Cardiac atrium fibroblast (primary cell): ENCODE results near the gene LAX1. TPM values are rescaled to one million over a fixed set of nuclear protein-coding genes. Genes with fewer than 3 reads are reported as not detected.

Source experiments
- total RNA-seq: library from RNA; depleted of rRNA; stranded (reverse); fragments of >200 nt; gene quantifications from 2 replicates; pipeline ENCODE4 v1.2.3, GENCODE V29; 2015

LAX1 gene
- not detected in 2 replicates for total RNA-seq

GRCh38 chr1:203765029-203765837 is at the start of gene LAX1:
TSS of gene LAX1 (plus strand) at chr1:203765183. CDS start at chr1:203765566, 383 bp downstream.

GRCh38 chr1:203795441-203796235 is 30.7 kb downstream of the LAX1 start, which contains the start of the genes ZBED6 and ZC3H11A:
TSS of gene ZBED6 (plus strand) at chr1:203795623. CDS start at chr1:203797523, 1,900 bp downstream.
TSS of gene ZC3H11A (plus strand) at chr1:203795623. CDS start at chr1:203817071, 21,448 bp downstream.

Other genes starting within 250 kb of the LAX1 start
- gene ATP2B4, start 138.4 kb upstream of the LAX1 start, total RNA-seq = 44.8 and 62.0 TPM in 2 replicates
- 12.6 and 20.1 TPM in 2 replicates for gene ZBED6, start 30.4 kb downstream of the LAX1 start, total RNA-seq
- 50.0 and 75.2 TPM in 2 replicates for gene ZC3H11A, start 30.4 kb downstream of the LAX1 start, total RNA-seq
- 64.6 and 85.9 TPM in 2 replicates for gene SNRPE, start 96.4 kb downstream of the LAX1 start, total RNA-seq